OCI-M2 (cell line): Measurements from ENCODE around the gene PTPN3.
"Not testable (repeated sequence)": the region's sequence is repeated elsewhere in the genome, so short reads cannot be mapped to it uniquely, and the experiment has no call there.

ENCODE experiments used
- DNase-seq: peaks from one replicate; lab custom pipeline; 2025; ENCODE audit not compliant: unreplicated experiment; lab: John Stamatoyannopoulos, UW

Gene PTPN3

GRCh38 chr9:109403116-109403515, 95.0 kb downstream of the PTPN3 start:
- DNase-seq = no peak

GRCh38 chr9:109401990-109402318, 96.2 kb downstream of the PTPN3 start:
- no peak for DNase-seq

GRCh38 chr9:109401169-109401989, 96.7 kb downstream of the PTPN3 start:
- DNase-seq = no peak

GRCh38 chr9:109399258-109399767, 98.8 kb downstream of the PTPN3 start:
- no peak for DNase-seq

DNA sequence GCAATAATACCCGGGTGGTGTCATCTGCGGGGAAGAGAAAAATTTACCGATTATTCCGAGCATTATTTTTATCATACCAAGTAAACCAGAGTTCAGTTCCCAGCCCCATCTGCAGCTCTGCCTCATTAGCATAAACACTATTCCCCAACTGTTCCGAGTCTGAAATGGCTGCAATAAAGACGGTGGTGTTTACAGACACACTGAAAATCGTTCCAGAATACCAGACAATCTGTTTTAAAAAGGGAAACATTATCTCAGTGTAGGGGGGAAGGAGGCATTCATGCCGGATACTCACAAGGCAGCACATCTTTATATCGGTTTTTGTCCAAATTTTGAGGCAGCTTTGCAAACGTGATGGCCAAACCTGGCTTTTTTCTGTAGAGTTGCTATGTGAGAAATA, 106.9 kb downstream of the PTPN3 start:
- DNase-seq = no peak

GRCh38 chr9:109387856-109388255, 110.3 kb downstream of the PTPN3 start:
- DNase-seq = no peak

GRCh38 chr9:109387206-109387605, 110.9 kb downstream of the PTPN3 start:
- DNase-seq = no peak

GRCh38 chr9:109385499-109385898, 112.6 kb downstream of the PTPN3 start:
- DNase-seq = no peak

DNA sequence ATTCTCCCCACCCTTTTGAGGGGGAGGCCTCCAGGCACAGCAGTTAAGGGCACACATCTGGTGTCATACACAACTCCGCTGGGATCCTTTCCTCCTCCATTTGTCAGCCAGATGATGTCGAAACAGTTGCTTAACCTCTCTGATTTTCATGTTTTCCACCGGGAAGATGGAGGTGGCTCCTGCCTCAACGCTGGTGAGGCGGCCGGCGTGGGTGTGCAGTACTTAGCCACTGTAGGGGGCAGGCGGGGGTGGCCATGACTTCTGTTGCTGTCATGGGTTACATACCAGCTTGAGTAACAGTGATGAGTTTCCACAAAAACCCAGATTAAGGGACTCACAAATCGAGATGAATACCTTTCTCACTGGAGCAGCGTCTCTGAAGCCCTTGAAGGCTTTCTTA, 114.2 kb downstream of the PTPN3 start:
- no peak for DNase-seq

- DNase-seq = no peak
These were observed 114.8 kb downstream of the PTPN3 start for GRCh38 chr9:109383356-109383755.

DNA sequence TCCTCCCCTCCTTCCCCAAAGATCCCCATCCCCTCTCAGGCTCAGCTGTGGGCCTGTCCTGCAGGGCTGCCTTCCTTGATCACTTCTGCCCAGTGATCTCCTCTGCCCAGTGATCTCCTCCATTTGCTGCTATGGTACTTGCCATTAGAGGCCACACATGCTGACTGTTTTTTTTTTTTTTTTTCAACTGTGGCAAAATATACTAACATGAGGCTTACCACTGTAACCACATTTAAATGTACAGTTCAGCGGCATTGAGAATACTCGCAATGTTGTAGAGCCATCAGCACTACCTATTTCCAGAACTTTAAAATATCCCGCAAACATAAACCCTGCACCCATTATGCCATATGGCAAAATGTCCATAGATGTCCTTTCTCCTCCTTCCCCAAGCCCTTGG, 115.5 kb downstream of the PTPN3 start:
- no peak for DNase-seq

DNA sequence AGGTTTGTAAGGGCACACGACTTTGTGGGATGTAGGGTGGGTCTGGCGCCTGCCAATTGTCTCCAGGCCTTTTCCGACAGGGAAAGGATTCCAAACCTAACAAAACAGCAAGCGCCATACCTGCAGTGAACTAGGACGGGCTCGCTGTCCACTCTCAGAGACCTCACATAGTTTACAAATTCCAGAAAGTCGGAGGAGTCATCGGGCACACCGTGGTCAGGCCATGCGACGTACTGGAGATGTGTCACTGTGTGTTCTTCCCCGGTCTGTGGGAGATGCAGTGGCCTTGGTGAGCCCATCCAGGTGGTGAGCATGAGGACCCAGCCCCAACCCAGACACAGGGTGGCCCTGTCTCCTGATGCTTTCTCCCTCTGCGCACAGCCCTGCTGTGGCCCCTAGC, 115.9 kb downstream of the PTPN3 start:
- DNase-seq = no peak

DNA sequence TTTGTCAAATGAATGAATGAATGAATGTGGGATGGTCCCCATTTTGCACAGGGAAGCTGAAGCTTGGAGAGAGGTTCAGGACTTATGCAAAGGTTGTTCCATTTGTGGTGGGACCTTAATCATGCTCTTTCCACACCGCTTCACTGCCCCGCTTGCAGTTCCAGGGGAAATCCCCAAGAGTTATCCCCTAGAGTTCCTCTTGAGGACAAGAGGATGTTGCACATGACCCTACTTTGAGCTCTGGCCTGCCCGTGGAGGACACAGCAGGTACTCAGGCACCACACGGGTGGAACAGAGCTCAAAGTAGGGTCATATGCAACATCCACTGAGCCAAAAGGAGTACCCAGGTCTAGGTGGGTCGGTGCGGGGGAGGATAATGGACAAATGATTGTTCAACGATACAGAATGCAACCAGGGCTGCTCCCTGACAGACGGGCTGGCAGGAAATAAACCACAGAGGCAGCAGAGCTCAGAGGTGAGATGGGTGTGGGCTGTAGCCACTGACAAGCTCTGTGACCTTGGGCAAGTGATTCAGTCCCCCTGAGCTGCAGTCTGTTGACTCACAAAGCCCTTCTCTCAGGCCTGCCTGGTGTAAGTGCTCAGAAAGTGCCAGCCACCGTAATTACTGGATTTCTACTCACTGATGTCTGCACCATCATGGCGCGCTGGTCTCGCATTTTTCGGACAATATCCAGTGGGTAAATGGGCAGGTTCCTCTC, 116.9 kb downstream of the PTPN3 start:
- no peak for DNase-seq

- DNase-seq = no peak
These were observed 118.6 kb downstream of the PTPN3 start for GRCh38 chr9:109379513-109379912.

DNA sequence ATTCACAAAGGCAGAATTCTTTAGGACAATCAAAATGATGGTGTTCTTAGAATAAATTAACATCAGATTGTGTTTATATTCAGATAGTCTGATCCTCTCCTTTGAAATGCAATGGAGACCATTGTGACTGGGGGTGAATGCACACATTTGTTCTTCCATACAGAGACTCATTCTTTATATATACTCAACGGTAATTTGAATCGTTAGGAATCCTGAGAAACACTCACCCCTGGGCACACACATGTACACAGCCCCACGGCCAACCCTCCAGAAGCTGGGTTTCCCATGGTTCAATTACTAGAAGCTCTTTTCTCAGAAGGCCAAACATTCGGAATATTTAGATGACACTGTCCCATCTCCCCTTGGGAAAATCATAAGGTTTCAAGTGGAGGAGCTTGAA, 119.8 kb downstream of the PTPN3 start:
- no peak for DNase-seq

- no peak for DNase-seq
These were observed 125.9 kb downstream of the PTPN3 start for GRCh38 chr9:109372246-109372645.

- no peak for DNase-seq
These were observed 126.7 kb downstream of the PTPN3 start for GRCh38 chr9:109371374-109371773.

DNA sequence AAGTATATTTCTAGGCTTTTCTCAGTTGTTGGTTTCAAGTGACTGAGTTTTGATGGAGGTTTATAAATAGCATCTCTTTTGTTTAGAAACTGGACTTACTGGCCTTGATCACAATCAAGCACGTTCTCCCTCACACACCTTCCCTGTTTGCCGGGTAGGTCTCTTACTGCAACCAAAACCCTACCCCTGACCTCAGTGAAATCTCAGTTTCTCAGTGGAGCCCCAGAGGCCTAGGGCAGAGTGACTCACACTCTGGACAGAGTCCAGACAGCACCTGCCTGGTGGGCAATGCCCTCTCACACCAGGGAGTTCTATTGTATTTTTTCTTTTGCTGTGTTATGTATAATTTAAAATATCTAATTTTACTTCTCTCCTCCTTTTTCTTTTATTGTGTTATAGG, 128.8 kb downstream of the PTPN3 start:
- no peak for DNase-seq

DNA sequence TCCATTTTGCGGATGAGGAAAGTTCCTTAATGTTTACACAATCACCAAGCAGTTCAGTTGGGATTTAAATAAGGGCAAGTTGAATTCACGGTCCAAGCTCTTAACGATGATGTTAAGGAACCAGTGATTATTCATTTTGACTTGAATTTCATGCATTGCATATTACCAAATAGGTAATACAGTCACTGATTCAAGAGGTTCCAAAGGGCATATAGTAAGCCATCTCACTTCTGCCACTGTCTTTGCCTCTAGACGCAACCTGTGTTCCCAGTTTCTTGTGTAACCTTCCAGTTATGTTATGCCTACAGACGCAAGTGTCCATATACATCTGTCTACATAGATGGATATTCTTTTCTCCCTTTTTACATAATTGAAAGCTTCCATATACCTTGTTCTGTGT, 137.3 kb downstream of the PTPN3 start:
- DNase-seq = no peak

- not testable (repeated sequence) for DNase-seq
These were observed 139.0 kb downstream of the PTPN3 start for GRCh38 chr9:109358968-109359603.

- DNase-seq = no peak
These were observed 142.4 kb downstream of the PTPN3 start for GRCh38 chr9:109355564-109356297.
